Testis (tissue), 2 donors: ENCODE data around the gene ITGA6.

Source experiments
- POLR2A ChIP-seq: fragments of 450-650 bp; IDR thresholded peaks from one replicate; pipeline ENCODE4 v1.6.1; 2017; ENCODE audit warnings: antibody characterized with exemption, mild to moderate bottlenecking, moderate library complexity
- TF ChIP-seq, protein P1 (sequence below), 3 experiments: fragments of 450-650 bp in 2 of 3; fragments of 200-600 bp in 1 of 3; sonication (generic) in 1 of 3; IDR thresholded peaks; one replicate each; pipeline ENCODE4 v1.5.1; 2016 to 2019; ENCODE audit warnings: antibody characterized with exemption in 3 of 3, mild to moderate bottlenecking in 2 of 3, moderate library complexity in 1 of 3

DNA sequence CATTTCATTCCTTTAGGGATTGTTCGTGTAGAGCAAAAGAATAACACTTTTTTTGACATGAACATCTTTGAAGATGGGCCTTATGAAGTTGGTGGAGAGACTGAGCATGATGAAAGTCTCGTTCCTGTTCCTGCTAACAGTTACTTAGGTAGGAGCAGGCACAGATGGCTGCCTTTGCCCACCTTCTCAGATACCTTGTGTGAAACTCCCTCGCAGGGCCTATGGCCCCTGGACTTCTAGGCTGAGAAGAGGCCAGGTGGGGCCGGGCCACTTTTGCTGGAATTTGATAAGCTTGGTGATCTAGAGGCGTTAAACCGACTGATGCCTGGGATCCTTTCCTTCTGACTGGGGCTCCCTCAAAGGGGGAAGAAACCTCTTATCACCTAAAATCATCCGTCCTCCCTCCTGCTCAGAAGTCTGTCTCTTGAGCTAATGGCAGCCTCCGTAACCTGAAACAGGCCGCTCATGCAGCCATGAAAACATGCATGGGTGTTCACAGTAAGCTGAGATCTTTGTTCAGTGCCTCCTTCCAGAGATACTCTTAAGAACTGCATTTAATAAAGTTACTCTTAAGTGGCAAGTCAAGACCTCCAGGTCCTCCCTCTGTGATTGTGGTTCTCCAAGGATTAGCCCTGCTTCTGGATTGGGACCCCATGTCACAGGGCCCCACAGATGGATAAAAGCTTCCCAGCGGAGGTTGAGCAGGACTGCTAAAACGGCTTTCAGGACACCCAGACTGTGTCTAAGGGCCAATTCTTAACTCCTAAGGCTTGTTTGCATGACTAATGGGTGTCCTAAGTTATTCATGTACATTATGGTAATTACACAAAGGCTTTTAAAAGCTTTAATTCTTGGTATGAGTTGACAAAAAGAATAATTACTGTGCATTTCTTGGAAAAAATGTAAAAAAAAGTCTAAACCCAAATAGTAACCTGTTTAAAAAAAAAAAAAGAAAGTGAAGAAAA lies 43.9 kb downstream of the ITGA6 start:
- TF ChIP-seq, protein P1, sequence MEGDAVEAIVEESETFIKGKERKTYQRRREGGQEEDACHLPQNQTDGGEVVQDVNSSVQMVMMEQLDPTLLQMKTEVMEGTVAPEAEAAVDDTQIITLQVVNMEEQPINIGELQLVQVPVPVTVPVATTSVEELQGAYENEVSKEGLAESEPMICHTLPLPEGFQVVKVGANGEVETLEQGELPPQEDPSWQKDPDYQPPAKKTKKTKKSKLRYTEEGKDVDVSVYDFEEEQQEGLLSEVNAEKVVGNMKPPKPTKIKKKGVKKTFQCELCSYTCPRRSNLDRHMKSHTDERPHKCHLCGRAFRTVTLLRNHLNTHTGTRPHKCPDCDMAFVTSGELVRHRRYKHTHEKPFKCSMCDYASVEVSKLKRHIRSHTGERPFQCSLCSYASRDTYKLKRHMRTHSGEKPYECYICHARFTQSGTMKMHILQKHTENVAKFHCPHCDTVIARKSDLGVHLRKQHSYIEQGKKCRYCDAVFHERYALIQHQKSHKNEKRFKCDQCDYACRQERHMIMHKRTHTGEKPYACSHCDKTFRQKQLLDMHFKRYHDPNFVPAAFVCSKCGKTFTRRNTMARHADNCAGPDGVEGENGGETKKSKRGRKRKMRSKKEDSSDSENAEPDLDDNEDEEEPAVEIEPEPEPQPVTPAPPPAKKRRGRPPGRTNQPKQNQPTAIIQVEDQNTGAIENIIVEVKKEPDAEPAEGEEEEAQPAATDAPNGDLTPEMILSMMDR (IDR thresholded peaks at IDR 0.05): no peak
- no peak for TF ChIP-seq POLR2A
